ENCODE data around the gene RAC2. TPM values are rescaled to one million over a fixed set of nuclear protein-coding genes. Genes with fewer than 3 reads are reported as not detected.

The RAC2 gene
- total and polyA plus RNA-seq, 12 donors = 2.8 to 17.9 (median 10.6) TPM

- DNase-seq = peak in 2 of 7 donors; percentile 14 to 15
- TF ChIP-seq CTCF (IDR thresholded peaks at IDR 0.05) (no peak), POLR2A (IDR thresholded peaks at IDR 0.05) (no peak)
- H3K27ac ChIP-seq = no peak overlapping the region
- peaks cover 0 to 6% of the 10 kb centered on the region in 2 donors for H3K4me1 ChIP-seq (replicated peaks in 1 of 2)
- intact Hi-C loops (cut with DNase I) = no loop called here
- no peaks in the 10 kb centered on the region for H3K9me3 ChIP-seq (replicated peaks in 1 of 3)
- H3K36me3 ChIP-seq (replicated peaks in 1 of 2) = no peaks in the 10 kb centered on the region
- no peaks in the 10 kb centered on the region for H3K27me3 ChIP-seq
- H3K4me3 ChIP-seq = no peak overlapping the region
- WGBS, 4 donors = 77 to 91% (median 80%) methylated on average over 16 to 24 of the region's 24 CpGs
These were observed 32.8 kb downstream of the RAC2 start for GRCh38 chr22:37211075-37211865.

DNA sequence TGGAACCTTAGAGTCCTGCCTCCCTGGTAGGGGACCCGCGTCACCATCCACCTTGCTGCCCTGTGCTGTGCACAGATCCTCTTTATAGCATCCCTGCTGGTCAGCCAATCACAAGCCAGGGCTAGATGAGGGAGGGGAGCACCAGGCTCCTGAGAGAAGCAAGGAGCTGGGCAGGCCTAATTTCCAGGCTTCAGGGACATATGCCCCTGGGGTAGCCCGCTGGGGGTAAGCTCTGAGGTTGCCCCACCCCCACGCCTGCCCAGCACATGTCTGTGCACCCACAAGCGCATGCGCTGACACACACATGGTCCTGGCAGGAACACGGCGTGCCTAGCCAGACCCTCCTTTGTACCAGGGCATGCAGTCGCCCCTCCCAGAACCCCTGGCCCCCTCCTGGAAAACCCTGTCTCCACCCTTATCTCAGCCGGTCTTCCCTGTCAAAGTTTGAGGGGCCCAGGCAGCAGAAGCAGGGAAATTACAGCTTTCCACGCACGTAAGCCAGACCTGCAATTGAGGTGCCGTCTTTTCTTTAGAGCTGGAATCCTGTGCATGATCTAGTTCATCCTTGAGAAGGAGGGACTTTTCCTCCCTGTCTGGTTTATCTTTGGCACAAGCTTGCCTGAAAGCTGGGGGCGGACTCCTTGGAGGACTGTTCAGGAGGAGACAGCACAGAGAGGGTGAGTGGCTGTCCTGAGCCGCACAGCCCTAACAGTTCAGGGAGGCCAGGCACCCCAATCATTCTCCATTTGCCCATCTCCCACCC lies 33.8 kb downstream of the RAC2 start:
- intact Hi-C loops (cut with DNase I) = no loop called here
- DNase-seq = peak in 3 of 7 donors; percentile 5 to 15 (median 13)
- Histone ChIP-seq H3K4me3 (no peak overlapping the region), H3K27me3 (no peaks in the 10 kb centered on the region), H3K27ac (no peak overlapping the region), H3K4me1 (replicated peaks in 1 of 2) (peaks cover 0 to 6% of the 10 kb centered on the region in 2 donors), H3K9me3 (replicated peaks in 1 of 3) (no peaks in the 10 kb centered on the region), H3K36me3 (replicated peaks in 1 of 2) (no peaks in the 10 kb centered on the region)
- TF ChIP-seq CTCF (IDR thresholded peaks at IDR 0.05) (no peak), POLR2A (IDR thresholded peaks at IDR 0.05) (no peak)
- WGBS, 4 donors = 75 to 86% (median 80%) methylated on average over 11 to 15 of the region's 15 CpGs

DNA sequence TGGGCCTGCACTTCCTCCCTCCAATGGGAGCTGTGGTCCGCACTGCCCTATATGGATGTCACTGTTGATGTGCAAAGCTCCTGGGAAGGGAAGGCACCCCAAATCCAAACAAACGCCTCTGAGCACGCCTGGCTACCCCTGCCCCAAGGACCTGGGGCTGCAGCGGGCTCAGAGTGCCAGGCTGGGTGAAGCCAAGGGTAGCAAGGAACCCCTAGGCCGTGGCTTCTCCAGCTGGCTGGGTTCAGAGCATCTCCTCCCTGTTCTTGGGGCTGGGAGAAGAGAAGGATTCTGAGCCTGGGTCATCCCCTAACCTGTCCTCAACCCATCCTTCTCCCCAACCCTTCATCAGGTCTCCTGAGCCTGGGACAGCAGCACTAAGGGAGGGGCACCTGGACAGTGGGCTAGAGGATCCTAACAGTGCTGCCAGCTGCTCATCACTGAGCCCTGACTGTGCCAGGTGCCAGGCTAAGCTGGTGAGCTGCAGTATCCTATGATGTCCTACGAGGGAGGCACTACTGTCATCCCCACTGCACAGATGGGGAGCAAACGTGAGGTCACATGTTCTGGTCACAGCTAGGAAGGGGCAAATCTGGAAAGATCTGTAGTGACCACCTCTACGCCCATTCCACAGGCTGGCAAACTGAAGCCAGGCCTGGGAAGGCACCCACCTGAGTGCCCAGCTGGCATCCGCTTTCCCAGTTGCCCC lies 34.8 kb downstream of the RAC2 start:
- peak in 3 of 7 donors; percentile 4 to 12 (median 8) for DNase-seq
- intact Hi-C loops (cut with DNase I) = no loop called here
- TF ChIP-seq CTCF (IDR thresholded peaks at IDR 0.05) = no peak
- no peak for TF ChIP-seq POLR2A (IDR thresholded peaks at IDR 0.05)

More for the DNA sequence above, 34.8 kb downstream of the RAC2 start:
- Histone ChIP-seq H3K27me3 (no peaks in the 10 kb centered on the region), H3K4me1 (replicated peaks in 1 of 2) (peaks cover 0 to 6% of the 10 kb centered on the region in 2 donors), H3K4me3 (no peak overlapping the region), H3K9me3 (replicated peaks in 1 of 3) (no peaks in the 10 kb centered on the region), H3K27ac (no peak overlapping the region), H3K36me3 (replicated peaks in 1 of 2) (no peaks in the 10 kb centered on the region)
- 85 to 94% (median 89%) methylated on average over 4 to 9 of the region's 9 CpGs for WGBS, 4 donors

All from adrenal gland (tissue), 12 donors.